Fibroblast of pulmonary artery (primary cell): Measurements from ENCODE around the gene TKT.
"Not testable (repeated sequence)": the region's sequence is repeated elsewhere in the genome, so short reads cannot be mapped to it uniquely, and the experiment has no call there.

Experiments used
- DNase-seq: peaks from one replicate; pipeline ENCODE4 v3.0.0-alpha.2; 2010; ENCODE audit warnings: low read depth
- H3K4me3 ChIP-seq: replicated peaks from 2 replicates; pipeline ENCODE4 v1.5.1; 2011; ENCODE audit warnings: low read depth, mild to moderate bottlenecking, control low read depth, low read length, moderate library complexity
- TF ChIP-seq, protein P1 (sequence below): IDR thresholded peaks from 2 replicates; pipeline ENCODE4 v1.5.1; 2011; ENCODE audit warnings: mild to moderate bottlenecking, control low read depth, low read length, inconsistent platforms; ENCODE audit errors: missing control alignments

The TKT gene

DNA sequence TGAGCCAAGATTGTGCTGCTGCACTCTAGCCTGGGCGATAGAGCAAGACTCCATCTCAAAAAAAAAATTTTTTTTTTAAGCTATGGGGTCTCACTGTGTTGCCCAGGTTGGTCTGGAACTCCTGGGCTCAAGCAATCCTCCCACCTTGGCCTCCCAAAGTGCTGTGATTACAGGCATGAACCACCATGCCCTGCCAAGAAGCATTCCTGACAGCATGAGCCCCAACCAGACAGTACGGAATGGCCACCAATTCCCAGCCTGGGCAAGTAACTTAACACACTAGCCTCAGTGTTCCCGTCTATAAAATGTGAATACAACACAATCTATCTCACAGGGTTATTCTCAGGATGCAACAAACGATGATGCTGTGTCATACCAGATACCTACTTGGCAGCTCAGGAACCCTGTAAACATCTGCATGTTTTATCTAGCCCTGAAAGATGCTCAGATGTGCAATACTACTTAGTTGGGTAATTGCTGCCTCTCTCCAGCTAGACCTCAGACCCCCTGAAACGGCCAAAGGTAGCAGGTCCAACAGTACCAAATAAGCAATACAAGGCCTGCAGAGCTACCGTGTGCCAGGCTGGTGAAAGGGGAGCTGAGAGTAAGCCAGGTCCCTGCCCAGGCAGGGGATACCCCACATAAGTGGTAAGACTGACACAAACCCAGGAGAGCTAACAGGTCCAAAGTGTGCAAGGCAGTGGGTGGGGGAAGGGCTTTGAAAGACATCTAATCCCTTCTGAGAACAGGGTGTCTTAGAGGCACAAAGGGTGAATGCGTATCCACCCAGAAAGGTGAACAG is 1.9 kb downstream of the TKT start:
- H3K4me3 ChIP-seq, result peak overlapping the region; percentile 97
- no peak for DNase-seq
- TF ChIP-seq, protein P1, sequence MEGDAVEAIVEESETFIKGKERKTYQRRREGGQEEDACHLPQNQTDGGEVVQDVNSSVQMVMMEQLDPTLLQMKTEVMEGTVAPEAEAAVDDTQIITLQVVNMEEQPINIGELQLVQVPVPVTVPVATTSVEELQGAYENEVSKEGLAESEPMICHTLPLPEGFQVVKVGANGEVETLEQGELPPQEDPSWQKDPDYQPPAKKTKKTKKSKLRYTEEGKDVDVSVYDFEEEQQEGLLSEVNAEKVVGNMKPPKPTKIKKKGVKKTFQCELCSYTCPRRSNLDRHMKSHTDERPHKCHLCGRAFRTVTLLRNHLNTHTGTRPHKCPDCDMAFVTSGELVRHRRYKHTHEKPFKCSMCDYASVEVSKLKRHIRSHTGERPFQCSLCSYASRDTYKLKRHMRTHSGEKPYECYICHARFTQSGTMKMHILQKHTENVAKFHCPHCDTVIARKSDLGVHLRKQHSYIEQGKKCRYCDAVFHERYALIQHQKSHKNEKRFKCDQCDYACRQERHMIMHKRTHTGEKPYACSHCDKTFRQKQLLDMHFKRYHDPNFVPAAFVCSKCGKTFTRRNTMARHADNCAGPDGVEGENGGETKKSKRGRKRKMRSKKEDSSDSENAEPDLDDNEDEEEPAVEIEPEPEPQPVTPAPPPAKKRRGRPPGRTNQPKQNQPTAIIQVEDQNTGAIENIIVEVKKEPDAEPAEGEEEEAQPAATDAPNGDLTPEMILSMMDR, result no peak

DNA sequence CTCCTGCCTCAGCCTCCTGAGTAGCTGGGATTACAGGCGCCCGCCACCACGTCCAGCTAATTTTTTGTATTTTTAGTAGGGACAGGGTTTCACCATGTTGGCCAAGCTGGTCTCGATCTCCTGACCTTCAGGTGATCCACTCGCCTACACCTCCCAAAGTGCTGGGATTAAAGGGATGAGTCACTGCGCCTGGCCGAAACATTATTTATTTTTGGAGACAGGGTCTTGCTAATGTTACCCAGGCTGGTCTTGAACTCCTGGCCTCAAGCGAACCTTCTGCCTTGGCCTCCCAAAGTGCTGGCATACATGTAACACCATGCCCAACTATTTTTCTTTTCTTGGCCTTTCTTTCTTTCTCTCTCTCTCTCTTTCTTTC is 2.9 kb downstream of the TKT start:
- not testable (repeated sequence) for DNase-seq
- peak overlapping the region; percentile 97 for H3K4me3 ChIP-seq

DNA sequence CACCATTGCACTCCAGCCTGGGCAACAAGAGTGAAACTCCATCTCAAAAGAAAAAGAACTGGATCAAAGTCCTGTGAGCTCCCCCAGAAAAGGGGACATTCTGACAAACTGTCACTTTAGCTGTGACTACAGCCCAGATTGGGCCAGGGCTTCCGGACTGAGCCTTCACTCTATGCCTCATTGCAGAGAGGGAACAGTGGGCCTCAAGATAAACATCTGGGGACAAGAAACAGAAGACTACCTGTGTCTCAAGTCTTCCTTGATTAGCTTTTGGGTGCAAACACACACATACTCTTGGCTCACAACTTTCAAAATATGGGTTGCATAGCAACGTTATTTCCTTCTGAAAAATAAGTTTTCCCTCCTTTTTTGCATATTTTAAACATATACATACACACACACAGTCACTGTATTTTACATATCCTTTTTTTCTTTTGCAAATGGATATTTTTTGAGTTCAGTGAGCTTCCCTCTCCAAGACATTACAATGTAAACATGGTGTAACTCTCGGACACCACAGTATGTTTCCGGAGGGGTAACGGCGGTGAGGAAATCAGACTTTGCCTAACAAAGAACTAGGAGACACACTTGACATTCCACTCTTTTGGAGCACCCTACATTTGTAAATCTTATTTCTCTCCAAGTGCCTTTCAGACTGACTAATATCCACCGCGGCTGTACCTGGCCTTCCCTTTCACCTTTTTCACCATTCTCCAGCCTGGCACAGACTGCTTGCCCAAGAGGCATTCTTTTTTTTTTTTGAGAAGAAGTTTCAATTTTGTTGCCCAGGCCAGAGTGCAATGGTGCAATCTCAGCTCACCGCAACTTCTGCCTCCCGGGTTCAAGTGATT is 3.5 kb downstream of the TKT start:
- peak; percentile 35 for DNase-seq
- TF ChIP-seq, protein P1, result no peak
- H3K4me3 ChIP-seq, result peak overlapping the region; percentile 97

DNA sequence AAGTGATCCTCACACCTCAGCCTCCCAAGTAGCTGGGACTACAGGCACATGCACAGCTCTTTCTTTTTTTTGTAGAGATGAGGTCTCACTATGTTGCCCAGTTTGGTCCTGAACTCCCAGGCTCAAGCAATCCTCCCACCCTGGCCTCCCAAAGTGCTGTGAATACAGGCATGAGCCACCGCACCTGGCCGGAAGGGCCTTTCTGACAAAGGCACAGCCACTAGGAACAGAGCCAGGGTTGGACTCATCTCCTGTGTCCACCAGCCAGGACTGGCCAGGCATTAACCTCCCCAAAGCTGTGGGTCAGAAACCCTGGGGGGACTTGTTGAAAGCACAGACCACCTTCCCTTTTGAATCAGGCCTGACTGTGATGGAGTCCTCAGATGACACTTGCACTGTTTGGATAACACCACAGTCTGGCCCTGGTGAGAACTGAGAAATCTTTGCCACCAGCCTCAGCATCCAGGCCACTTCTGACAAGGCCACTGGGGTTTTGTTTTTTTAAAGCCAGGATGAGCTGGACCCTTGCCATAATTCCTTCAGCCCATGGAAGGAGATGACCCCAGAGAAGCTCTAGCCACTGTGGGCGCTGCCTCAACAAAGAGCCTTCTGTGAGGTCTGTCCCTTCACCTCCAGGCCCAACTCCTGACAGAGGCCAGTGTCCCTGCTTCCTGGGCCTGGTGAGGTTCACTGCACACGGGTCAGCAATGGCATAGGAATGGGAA is 4.8 kb downstream of the TKT start:
- TF ChIP-seq, protein P1, result no peak
- no peak for DNase-seq
- H3K4me3 ChIP-seq, result no peak overlapping the region

DNA sequence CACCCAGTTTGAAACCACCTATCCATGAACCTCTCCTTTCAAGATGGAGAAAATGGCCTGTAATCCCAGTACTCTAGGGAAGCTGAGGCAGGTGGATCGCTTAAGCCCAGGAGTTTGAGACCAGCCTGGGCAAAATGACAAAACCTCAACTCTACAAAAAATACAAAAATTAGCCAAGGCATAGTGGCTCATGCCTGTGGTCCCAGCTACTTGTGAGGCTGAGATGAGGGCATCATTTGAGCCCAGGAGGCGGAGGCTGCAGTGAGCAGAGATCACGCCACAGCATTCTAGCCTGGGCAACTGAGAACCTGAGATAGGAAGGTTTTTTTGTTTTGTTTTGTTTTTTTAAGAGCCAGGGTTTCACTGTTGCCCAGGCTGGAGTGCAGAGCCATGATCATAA is 5.4 kb downstream of the TKT start:
- H3K4me3 ChIP-seq, result no peak overlapping the region
- DNase-seq, result no peak
- TF ChIP-seq, protein P1, result no peak

DNA sequence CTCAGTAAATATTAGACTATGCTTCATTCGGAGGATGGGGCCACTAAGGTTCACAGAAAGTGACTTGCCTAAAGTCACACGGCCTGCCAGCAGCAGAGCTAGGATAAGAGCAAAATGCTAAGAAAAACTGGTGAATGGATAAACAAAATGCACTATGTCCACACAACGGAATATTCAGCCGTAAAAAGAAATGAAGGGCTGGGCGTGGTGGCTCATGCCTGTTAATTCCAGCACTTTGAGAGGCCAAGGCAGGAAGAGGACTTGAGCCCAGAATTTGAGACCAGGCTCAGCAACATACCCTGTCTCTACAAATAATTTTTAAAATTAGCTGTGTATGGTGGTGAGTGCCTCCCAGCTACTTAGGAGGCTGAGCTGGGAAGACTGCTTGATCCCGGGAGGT is 7.7 kb downstream of the TKT start:
- H3K4me3 ChIP-seq, result no peak overlapping the region
- TF ChIP-seq, protein P1, result no peak
- DNase-seq, result no peak

DNA sequence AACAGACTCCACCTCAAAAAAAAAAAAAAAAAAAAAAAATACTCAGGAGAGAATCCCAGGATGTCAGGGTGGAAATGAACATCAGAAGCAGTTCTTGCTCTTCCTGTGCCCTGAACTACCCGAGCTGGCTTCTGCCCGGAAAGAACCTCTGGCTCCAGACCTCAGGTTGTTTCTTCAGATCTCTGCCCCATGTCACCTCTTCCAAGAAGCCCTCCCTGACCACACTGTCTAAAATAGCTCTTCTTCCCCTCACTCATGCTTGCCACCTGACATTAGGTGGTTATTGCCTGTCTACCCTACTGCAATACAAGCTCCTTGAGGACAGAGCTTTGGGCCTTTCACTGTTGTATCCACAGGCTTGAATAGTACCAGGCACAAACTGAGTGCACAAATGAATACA is 8.2 kb downstream of the TKT start:
- TF ChIP-seq, protein P1, result no peak
- DNase-seq, result no peak
- no peak overlapping the region for H3K4me3 ChIP-seq
